ENCODE data around the gene DYSF. TPM values are rescaled to one million over a fixed set of nuclear protein-coding genes. Genes with fewer than 3 reads are reported as not detected.
"Not testable (repeated sequence)": the region's sequence is repeated elsewhere in the genome, so short reads cannot be mapped to it uniquely, and the experiment has no call there.

The DYSF gene
- polyA plus RNA-seq, 1 of the 3 experiments (the other 2 are of a cell fraction): 0.10 TPM

DNA sequence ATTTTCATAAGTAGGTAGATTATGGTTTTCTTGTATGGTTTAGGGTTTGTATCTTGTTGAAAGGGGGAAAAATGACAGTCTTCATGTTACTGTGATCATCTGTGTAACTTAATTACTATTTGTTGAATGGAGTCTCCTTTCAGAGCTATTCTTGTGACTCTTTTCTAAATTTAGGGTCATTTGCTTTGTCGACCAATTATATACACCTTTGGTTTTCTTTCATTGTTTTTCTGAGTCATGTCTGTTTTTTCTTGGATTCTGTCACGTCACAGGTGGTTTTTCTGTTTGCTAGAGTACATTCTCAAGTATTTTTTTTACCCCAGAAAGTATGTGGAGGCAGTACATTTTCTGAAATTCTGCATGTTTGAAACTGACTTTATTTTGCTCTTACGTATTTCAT lies 43.8 kb upstream of the DYSF start:
- TF ChIP-seq NRF1 (IDR thresholded peaks at IDR 0.05; ENCODE audit: low read depth, low read length): no peak
- no peak for TF ChIP-seq FOSL2 (IDR thresholded peaks at IDR 0.05; ENCODE audit: borderline replicate concordance, low read depth)
- TF ChIP-seq MEF2A (IDR thresholded peaks at IDR 0.05; ENCODE audit: borderline replicate concordance, low read depth): no peak
- no peak for TF ChIP-seq NFIC (IDR thresholded peaks at IDR 0.05; ENCODE audit: borderline replicate concordance)
- TF ChIP-seq RCOR1 (IDR thresholded peaks at IDR 0.05; ENCODE audit: low read length): no peak
- no peak for TF ChIP-seq SMC3 (IDR thresholded peaks at IDR 0.05; ENCODE audit: low read depth, low read length)
- no peak for TF ChIP-seq REST (IDR thresholded peaks at IDR 0.05; ENCODE audit: low read depth, low read length)
- TF ChIP-seq, protein P1, sequence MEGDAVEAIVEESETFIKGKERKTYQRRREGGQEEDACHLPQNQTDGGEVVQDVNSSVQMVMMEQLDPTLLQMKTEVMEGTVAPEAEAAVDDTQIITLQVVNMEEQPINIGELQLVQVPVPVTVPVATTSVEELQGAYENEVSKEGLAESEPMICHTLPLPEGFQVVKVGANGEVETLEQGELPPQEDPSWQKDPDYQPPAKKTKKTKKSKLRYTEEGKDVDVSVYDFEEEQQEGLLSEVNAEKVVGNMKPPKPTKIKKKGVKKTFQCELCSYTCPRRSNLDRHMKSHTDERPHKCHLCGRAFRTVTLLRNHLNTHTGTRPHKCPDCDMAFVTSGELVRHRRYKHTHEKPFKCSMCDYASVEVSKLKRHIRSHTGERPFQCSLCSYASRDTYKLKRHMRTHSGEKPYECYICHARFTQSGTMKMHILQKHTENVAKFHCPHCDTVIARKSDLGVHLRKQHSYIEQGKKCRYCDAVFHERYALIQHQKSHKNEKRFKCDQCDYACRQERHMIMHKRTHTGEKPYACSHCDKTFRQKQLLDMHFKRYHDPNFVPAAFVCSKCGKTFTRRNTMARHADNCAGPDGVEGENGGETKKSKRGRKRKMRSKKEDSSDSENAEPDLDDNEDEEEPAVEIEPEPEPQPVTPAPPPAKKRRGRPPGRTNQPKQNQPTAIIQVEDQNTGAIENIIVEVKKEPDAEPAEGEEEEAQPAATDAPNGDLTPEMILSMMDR (IDR thresholded peaks at IDR 0.05): no peak
- no peak for TF ChIP-seq FOXJ3 (CRISPR knock-in tag; IDR thresholded peaks at IDR 0.05)
- H3K9me3 ChIP-seq: no peaks in the 10 kb centered on the region
- no peak for DNase-seq
- ChIA-PET POLR2A (no interaction called here), CTCF (no interaction called here)
- peaks cover 46 to 53% of the 10 kb centered on the region in 2 experiments for H3K36me3 ChIP-seq (replicated peaks in 1 of 2; ENCODE audit: control insufficient read depth in 1 of 2, insufficient read depth in 2 of 2, low read length in 1 of 2)
- no peaks in the 10 kb centered on the region for H4K20me1 ChIP-seq (ENCODE audit: insufficient read depth)
- H3K4me3 ChIP-seq (ENCODE audit: low read depth in 2 of 2, low read length in 1 of 2): no peak overlapping the region
- no peak overlapping the region for H3K9ac ChIP-seq
- H3K9me2 ChIP-seq: no peaks in the 10 kb centered on the region
- no peaks in the 10 kb centered on the region for H3K79me2 ChIP-seq (ENCODE audit: insufficient read depth)
- H2AFZ ChIP-seq (ENCODE audit: low read depth): no peak overlapping the region
- no peaks in the 10 kb centered on the region for H3K4me1 ChIP-seq (ENCODE audit: control insufficient read depth in 1 of 2, insufficient read depth in 2 of 2, low read depth in 1 of 2, low read length in 1 of 2)
- no peaks in the 10 kb centered on the region for H3K27me3 ChIP-seq (ENCODE audit: insufficient read depth)
- peaks cover 3% of the 10 kb centered on the region for H3F3A ChIP-seq (replicated peaks; ENCODE audit: insufficient read depth)
- 90% methylated on average over 3 of the region's 3 CpGs for WGBS (ENCODE audit: low lambda C conversion rate)
- H3K27ac ChIP-seq (ENCODE audit: low read depth in 2 of 2, low read length in 1 of 2): no peak overlapping the region
- no peak overlapping the region for H3K4me2 ChIP-seq

- Histone ChIP-seq H3K27ac (ENCODE audit: low read depth in 2 of 2, low read length in 1 of 2) (no peak overlapping the region), H3K79me2 (ENCODE audit: insufficient read depth) (no peaks in the 10 kb centered on the region), H3F3A (replicated peaks; ENCODE audit: insufficient read depth) (peaks cover 3% of the 10 kb centered on the region), H3K27me3 (ENCODE audit: insufficient read depth) (no peaks in the 10 kb centered on the region), H3K4me2 (no peak overlapping the region), H3K4me3 (ENCODE audit: low read depth in 2 of 2, low read length in 1 of 2) (no peak overlapping the region), H3K4me1 (ENCODE audit: control insufficient read depth in 1 of 2, insufficient read depth in 2 of 2, low read depth in 1 of 2, low read length in 1 of 2) (no peaks in the 10 kb centered on the region), H4K20me1 (ENCODE audit: insufficient read depth) (no peaks in the 10 kb centered on the region), H3K36me3 (replicated peaks in 1 of 2; ENCODE audit: control insufficient read depth in 1 of 2, insufficient read depth in 2 of 2, low read length in 1 of 2) (peaks cover 35 to 43% of the 10 kb centered on the region in 2 experiments), H3K9ac (no peak overlapping the region), H3K9me2 (no peaks in the 10 kb centered on the region), H2AFZ (ENCODE audit: low read depth) (no peak overlapping the region), H3K9me3 (no peaks in the 10 kb centered on the region)
- DNase-seq: no peak
- 98% methylated on average over 4 of the region's 4 CpGs for whole genome bisulfite sequencing (ENCODE audit: low lambda C conversion rate)
- ChIA-PET CTCF (no interaction called here), POLR2A (no interaction called here)
- TF ChIP-seq USF1 (IDR thresholded peaks at IDR 0.05; ENCODE audit: borderline replicate concordance, low read depth) (no peak), CHD2 (IDR thresholded peaks at IDR 0.05; ENCODE audit: low read length, partially characterized antibody) (no peak), MAX (IDR thresholded peaks at IDR 0.05; ENCODE audit: low read depth) (no peak)
Observed at GRCh38 chr2:71410696-71411095, 42.7 kb upstream of the DYSF start.

DNA sequence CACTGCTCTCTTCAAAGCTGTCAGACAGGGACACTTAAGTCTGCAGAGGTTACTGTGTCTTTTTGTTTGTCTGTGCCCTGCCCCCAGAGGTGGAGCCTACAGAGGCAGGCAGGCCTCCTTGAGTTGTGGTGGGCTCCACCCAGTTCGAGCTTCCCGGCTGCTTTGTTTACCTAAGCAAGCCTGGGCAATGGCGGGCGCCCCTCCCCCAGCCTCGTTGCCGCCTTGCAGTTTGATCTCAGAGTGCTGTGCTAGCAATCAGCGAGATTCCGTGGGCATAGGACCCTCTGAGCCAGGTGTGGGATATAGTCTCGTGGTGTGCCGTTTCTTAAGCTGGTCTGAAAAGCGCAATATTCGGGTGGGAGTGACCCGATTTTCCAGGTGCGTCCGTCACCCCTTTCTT lies 36.5 kb upstream of the DYSF start:
- POLR2A ChIA-PET; H3K27ac ChIP-seq (ENCODE audit: low read depth in 2 of 2, low read length in 1 of 2); H3K4me2 ChIP-seq; DNase-seq; H4K20me1 ChIP-seq (ENCODE audit: insufficient read depth); H3K4me1 ChIP-seq (ENCODE audit: control insufficient read depth in 1 of 2, insufficient read depth in 2 of 2, low read depth in 1 of 2, low read length in 1 of 2); H3K9ac ChIP-seq; H2AFZ ChIP-seq (ENCODE audit: low read depth); H3K9me2 ChIP-seq; H3K4me3 ChIP-seq (ENCODE audit: low read depth in 2 of 2, low read length in 1 of 2); H3K9me3 ChIP-seq; H3K27me3 ChIP-seq (ENCODE audit: insufficient read depth); CTCF ChIA-PET; H3F3A ChIP-seq (replicated peaks; ENCODE audit: insufficient read depth); H3K79me2 ChIP-seq (ENCODE audit: insufficient read depth): not testable (repeated sequence)
- no CpG with 5 or more reads among the region's 15 CpGs for WGBS (ENCODE audit: low lambda C conversion rate)
- H3K36me3 ChIP-seq (replicated peaks in 1 of 2; ENCODE audit: control insufficient read depth in 1 of 2, insufficient read depth in 2 of 2, low read length in 1 of 2): peaks cover 21 to 37% of the 10 kb centered on the region in 2 experiments
